ENCODE results near the gene COMMD8.

Gene COMMD8

DNA sequence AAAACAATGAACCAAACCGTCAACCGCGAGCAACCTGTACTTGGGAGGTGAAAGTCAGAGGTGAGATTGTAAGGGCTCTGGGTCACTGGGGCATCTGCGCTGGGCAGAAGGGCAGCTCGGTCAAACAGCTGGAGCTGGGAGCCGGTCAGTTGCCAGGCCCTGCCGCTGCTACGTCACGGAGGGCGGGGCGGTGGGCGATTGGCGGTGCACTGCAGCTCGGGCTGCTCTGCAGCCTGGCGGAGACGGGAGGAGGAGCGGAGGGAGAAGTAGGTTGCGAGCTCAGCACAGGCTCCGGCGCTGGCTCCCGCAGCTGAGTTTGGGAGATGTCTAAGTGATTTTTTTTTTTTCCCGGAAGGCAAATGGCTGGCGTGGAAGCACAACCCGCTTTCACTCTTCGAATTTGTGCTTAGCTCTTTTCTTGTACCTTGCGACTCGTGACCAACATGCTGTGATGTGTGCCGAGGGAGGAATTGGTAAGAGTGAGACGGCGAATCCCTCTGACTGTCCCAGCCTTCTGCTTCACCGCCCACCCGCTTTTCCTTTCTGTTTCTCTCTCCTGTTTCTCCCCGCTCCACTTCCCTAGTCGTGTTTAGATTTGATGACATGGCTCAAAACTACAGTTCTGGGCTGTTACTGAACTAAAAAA, 21.7 kb upstream of the COMMD8 start, which contains the start of gene ATP10D:
ATP10D (plus strand) TSS at position 229 of the 646 bp plus-strand sequence. CDS start 27,266 bp downstream, outside the sequence.
- TF ChIP-seq, protein P1, sequence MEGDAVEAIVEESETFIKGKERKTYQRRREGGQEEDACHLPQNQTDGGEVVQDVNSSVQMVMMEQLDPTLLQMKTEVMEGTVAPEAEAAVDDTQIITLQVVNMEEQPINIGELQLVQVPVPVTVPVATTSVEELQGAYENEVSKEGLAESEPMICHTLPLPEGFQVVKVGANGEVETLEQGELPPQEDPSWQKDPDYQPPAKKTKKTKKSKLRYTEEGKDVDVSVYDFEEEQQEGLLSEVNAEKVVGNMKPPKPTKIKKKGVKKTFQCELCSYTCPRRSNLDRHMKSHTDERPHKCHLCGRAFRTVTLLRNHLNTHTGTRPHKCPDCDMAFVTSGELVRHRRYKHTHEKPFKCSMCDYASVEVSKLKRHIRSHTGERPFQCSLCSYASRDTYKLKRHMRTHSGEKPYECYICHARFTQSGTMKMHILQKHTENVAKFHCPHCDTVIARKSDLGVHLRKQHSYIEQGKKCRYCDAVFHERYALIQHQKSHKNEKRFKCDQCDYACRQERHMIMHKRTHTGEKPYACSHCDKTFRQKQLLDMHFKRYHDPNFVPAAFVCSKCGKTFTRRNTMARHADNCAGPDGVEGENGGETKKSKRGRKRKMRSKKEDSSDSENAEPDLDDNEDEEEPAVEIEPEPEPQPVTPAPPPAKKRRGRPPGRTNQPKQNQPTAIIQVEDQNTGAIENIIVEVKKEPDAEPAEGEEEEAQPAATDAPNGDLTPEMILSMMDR (IDR thresholded peaks at IDR 0.05): no peak
- peak within 1 kb of the TSS; percentile 75 for H2AFZ ChIP-seq
- peak within 1 kb of the TSS; percentile 77 for H3K4me2 ChIP-seq (ENCODE audit: low read length)
- peaks cover 2% of the 10 kb centered on the region for H3K79me2 ChIP-seq
- no peak within 1 kb of the TSS for H3K9ac ChIP-seq
- peak within 1 kb of the TSS; percentile 85 for H3K27ac ChIP-seq
- peak within 1 kb of the TSS; percentile 74 for H3K4me3 ChIP-seq (ENCODE audit: low read depth, low read length)
- H3K4me1 ChIP-seq: no peaks in the 10 kb centered on the region
- no peaks in the 10 kb centered on the region for H3K9me3 ChIP-seq (ENCODE audit: control insufficient read depth, low read length)
- no peaks in the 10 kb centered on the region for H3K27me3 ChIP-seq (ENCODE audit: control insufficient read depth, insufficient read depth, low read length)
- no peaks in the 10 kb centered on the region for H3K36me3 ChIP-seq (ENCODE audit: control insufficient read depth, insufficient read depth, low read length)

DNA sequence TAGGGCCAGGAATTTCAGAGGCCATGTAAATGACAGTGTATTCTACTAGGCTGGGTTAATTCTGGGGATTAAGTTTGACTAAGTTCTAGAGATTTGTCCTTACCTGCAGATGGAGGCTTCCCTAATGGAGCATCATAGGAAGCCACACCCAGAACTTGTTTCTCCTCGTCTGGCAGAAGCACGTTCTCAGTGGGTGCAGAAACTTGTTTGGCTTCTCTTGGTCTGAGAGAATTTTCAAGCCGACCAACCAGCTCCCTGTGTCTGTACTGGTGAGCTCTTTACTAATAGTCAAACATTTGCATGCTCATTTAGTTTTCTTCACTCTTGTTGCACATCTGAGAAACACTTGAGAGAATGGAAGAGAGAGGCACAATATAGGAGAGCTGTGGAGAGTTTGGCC, 20.7 kb upstream of the COMMD8 start:
- Histone ChIP-seq H3K9ac (no peak overlapping the region), H3K27me3 (ENCODE audit: control insufficient read depth, insufficient read depth, low read length) (no peaks in the 10 kb centered on the region), H3K27ac (no peak overlapping the region), H3K36me3 (ENCODE audit: control insufficient read depth, insufficient read depth, low read length) (no peaks in the 10 kb centered on the region), H3K4me1 (no peaks in the 10 kb centered on the region), H3K9me3 (ENCODE audit: control insufficient read depth, low read length) (no peaks in the 10 kb centered on the region), H3K4me2 (ENCODE audit: low read length) (no peak overlapping the region), H3K4me3 (ENCODE audit: low read depth, low read length) (no peak overlapping the region), H2AFZ (peak overlapping the region; percentile 55), H3K79me2 (peaks cover 2% of the 10 kb centered on the region)
- TF ChIP-seq, protein P1 (IDR thresholded peaks at IDR 0.05): no peak

DNA sequence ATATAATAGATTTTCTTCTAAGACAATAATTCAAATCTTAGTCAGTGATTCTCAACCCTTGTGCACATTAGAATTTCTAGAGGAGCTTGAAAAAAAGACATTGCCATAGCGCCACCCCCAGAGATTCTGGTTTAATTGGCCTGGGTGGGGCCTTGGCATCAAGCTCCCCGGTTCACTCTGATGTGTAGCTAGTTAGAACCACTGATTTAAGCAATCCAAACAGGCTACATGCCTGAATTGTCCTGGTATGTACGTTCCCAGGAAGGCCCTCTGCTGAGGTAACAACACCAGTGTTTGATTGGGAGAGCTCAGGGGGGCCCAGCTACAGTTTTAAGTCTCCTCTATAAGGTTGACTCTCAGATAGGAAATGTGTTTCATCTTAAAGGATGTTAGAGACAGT, 20.2 kb upstream of the COMMD8 start:
- TF ChIP-seq, protein P1 (IDR thresholded peaks at IDR 0.05): no peak
- Histone ChIP-seq H3K79me2 (peaks cover 2% of the 10 kb centered on the region), H3K9ac (no peak overlapping the region), H2AFZ (peak overlapping the region; percentile 55), H3K4me3 (ENCODE audit: low read depth, low read length) (no peak overlapping the region), H3K9me3 (ENCODE audit: control insufficient read depth, low read length) (no peaks in the 10 kb centered on the region), H3K4me2 (ENCODE audit: low read length) (no peak overlapping the region), H3K36me3 (ENCODE audit: control insufficient read depth, insufficient read depth, low read length) (no peaks in the 10 kb centered on the region), H3K27me3 (ENCODE audit: control insufficient read depth, insufficient read depth, low read length) (no peaks in the 10 kb centered on the region), H3K4me1 (no peaks in the 10 kb centered on the region), H3K27ac (no peak overlapping the region)

DNA sequence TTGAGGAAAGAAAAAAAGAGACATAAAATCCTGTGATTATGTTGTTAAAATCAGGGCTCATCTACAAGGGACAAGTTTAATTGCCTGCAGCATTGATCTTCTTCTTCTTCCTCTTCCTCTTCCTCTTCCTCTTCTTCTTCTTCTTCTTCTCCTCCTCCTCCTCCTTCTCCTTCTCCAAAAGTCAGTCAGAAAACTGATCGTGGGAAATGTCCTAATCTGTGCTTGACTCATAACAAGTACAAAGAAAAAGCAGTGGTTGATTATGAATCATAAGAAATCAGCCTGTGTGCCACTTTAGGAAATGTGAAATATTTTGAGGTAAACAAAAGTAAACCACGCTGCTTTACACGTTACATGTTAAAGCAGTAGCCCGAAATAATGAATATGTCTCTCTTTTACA, 18.8 kb upstream of the COMMD8 start:
- TF ChIP-seq, protein P1 (IDR thresholded peaks at IDR 0.05): no peak
- no peaks in the 10 kb centered on the region for H3K79me2 ChIP-seq
- no peak overlapping the region for H3K27ac ChIP-seq
- no peaks in the 10 kb centered on the region for H3K4me1 ChIP-seq
- no peaks in the 10 kb centered on the region for H3K36me3 ChIP-seq (ENCODE audit: control insufficient read depth, insufficient read depth, low read length)
- no peak overlapping the region for H3K9ac ChIP-seq
- H2AFZ ChIP-seq: no peak overlapping the region
- H3K9me3 ChIP-seq (ENCODE audit: control insufficient read depth, low read length): no peaks in the 10 kb centered on the region
- no peaks in the 10 kb centered on the region for H3K27me3 ChIP-seq (ENCODE audit: control insufficient read depth, insufficient read depth, low read length)
- H3K4me3 ChIP-seq (ENCODE audit: low read depth, low read length): no peak overlapping the region
- H3K4me2 ChIP-seq (ENCODE audit: low read length): no peak overlapping the region

DNA sequence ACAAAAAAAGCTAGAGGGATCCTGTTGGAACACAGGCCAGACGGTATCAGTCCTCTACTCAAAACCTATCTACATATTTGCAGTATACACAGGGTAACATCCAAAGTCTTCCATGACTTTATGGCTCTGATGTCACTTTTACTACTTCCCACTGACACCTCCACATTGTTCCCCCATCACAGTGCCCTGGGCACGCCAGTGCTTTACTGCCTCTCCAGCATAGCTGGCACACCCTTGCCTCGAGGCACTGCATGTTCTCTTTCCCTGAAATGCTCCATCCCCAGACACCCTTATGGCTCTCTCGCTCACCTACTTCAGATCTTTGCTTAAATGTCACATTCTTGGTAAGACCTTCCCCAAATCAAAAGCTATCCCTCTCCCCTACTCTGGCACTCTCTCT, 15.3 kb upstream of the COMMD8 start:
- no peak overlapping the region for H3K9ac ChIP-seq

More for the DNA sequence above, 15.3 kb upstream of the COMMD8 start:
- Histone ChIP-seq H3K4me2 (ENCODE audit: low read length) (no peak overlapping the region), H3K36me3 (ENCODE audit: control insufficient read depth, insufficient read depth, low read length) (no peaks in the 10 kb centered on the region), H2AFZ (no peak overlapping the region), H3K79me2 (no peaks in the 10 kb centered on the region), H3K4me3 (ENCODE audit: low read depth, low read length) (no peak overlapping the region), H3K4me1 (no peaks in the 10 kb centered on the region), H3K27me3 (ENCODE audit: control insufficient read depth, insufficient read depth, low read length) (no peaks in the 10 kb centered on the region), H3K9me3 (ENCODE audit: control insufficient read depth, low read length) (no peaks in the 10 kb centered on the region), H3K27ac (no peak overlapping the region)
- TF ChIP-seq, protein P1 (IDR thresholded peaks at IDR 0.05): no peak

Measured in parathyroid adenoma (tissue), 2 donors.